Lower leg skin (tissue), 3 donors: ENCODE measurements around the gene MAPK9.

Source experiments
- POLR2A ChIP-seq, 2 donors: fragments of 450-650 bp; IDR thresholded peaks; one replicate each; pipeline ENCODE4 v1.6.1; 2016 to 2017; ENCODE audit warnings: antibody characterized with exemption in 2 of 2, mild to moderate bottlenecking in 1 of 2, moderate library complexity in 1 of 2
- TF ChIP-seq, protein P1 (sequence below), 3 donors: fragments of 450-650 bp; IDR thresholded peaks; one replicate each; pipeline ENCODE4 v1.5.1; 2016; ENCODE audit warnings: antibody characterized with exemption in 3 of 3, mild to moderate bottlenecking in 3 of 3, moderate library complexity in 2 of 3

DNA sequence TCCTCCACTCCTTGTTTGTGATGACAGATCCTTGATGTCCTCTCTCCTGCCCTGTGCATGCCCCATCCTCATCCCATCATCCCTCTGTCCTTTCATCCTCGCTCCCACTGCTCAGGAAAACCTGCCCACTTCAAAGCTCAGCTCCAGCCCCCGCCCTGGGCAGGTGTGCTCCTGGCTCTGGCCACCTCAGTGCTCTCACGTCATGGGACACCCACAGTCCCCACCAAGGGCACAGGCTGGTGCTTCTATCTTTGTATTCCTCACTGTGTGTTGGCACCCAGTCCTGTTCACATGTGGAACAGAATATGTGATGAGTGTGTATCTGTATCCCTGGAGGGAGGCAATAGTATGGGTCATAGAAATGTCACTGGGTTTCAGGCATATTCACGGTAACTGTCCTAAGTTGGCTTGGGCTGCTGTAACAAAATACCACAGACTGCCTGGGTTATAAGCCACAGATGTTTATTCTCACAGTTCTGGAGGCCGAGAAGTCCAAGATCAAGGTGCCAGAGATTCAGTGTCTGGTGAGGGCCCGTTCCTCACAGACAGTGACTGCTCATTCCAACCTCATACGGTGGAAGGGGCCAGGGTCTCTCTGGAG is 47.8 kb upstream of the MAPK9 start:
- TF ChIP-seq, protein P1, sequence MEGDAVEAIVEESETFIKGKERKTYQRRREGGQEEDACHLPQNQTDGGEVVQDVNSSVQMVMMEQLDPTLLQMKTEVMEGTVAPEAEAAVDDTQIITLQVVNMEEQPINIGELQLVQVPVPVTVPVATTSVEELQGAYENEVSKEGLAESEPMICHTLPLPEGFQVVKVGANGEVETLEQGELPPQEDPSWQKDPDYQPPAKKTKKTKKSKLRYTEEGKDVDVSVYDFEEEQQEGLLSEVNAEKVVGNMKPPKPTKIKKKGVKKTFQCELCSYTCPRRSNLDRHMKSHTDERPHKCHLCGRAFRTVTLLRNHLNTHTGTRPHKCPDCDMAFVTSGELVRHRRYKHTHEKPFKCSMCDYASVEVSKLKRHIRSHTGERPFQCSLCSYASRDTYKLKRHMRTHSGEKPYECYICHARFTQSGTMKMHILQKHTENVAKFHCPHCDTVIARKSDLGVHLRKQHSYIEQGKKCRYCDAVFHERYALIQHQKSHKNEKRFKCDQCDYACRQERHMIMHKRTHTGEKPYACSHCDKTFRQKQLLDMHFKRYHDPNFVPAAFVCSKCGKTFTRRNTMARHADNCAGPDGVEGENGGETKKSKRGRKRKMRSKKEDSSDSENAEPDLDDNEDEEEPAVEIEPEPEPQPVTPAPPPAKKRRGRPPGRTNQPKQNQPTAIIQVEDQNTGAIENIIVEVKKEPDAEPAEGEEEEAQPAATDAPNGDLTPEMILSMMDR (IDR thresholded peaks at IDR 0.05) = no peak
- no peak for TF ChIP-seq POLR2A (IDR thresholded peaks at IDR 0.05)
